ENCODE measurements around the gene PHLDB1.
"Not testable (repeated sequence)": the region's sequence is repeated elsewhere in the genome, so short reads cannot be mapped to it uniquely, and the experiment has no call there.

Gene PHLDB1

DNA sequence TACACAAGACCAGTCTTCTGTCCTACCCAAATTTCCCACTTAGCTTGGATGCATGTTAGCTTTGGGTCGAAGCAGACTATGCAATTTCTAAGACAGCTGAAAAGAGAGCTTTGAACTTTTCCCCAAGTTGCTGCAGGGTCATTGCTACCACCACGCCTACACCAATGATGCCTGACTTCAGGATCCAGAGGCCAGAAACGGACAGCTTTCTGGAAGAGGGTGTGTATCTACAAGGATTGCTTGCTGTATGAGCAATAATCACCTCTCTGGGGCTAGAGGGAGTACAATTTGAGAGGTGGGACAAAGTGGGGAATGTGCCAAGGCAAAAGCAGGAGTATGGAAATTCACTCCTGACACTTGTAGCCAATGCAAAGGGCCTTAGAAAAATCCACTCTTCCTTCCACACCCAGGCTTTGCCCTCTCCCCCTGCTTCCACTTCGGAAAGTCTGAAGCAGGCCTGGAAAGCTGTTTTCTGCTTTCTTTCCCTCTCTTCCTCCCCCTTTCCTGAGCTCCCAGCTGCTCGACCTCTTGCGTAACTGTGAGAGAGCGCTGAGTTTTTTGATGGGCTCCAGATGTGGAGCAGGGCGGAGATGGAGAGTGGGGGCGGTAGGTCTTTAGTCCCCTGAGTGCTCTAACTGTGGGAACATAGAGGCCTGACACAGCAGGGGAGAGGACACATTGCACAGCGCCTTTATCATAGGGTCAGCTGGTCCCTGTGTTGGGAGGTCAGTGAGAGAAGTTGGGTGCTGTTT, 2.1 kb upstream of the PHLDB1 start:
- DNase-seq = peak in 13 of 51 donors; percentile 22 to 56 (median 37)

DNA sequence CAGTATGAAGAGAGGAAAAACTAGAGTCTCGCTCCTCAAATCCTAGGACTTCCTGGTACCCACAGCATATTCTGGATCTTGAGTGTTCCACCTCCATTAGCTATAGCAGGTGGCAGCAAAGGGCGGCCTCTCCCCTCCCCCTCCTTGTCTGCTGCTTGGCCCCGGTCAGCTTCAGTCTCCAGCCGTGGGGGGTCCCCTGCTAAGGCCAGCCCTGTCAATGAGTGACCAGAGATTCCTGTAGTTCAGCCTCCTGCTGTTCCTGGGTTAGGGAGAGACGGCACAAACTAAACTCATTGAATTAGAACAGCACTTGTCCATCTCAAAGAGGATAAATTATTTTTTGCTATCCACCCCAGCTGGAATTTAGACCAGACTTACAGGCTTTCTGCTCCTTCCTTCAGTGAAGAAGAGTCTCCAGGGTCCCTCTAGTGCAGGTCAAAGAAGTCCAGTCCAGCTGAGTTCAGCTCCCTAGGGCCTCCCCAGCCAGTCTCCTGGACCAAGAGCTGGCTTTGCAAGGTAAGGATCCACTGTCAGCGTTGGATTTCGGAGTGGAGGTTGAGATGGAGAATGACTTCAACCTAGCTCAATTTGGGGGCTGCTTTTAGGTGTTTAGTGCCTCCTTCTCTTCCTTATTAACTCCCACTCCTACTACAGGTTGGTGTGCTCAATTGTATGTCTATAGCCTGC, 1.1 kb upstream of the PHLDB1 start:
- peak in 5 of 51 donors; percentile 20 to 79 (median 29) for DNase-seq

DNA sequence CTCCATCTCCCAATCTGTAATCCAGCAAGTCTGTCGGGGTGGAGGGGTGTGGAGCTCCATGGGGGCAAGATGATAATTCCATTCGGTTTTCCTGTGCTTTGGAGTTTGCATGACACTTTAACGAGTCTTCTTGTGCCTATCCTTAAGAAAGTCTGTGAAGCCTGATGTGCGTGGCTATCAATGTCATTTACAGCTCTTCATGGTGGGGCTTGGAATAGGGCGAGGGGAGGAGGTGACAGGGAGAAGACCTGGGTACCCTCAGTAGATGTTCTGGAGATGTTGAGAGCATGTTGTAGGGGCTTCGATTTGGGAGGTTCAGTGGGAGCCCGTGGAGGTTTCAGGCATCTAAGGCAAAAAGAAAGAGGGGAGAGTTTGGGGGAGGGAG, 579 bp upstream of the PHLDB1 start:
- peak in 2 of 51 donors; percentile 74 to 84 for DNase-seq

- peak in 39 of 51 donors; percentile 33 to 87 (median 67) for DNase-seq
Measured at GRCh38 chr11:118608360-118609227, 1.2 kb downstream of the PHLDB1 start.

GRCh38 chr11:118609380-118610224, 2.2 kb downstream of the PHLDB1 start:
- peak in 41 of 51 donors; percentile 34 to 90 (median 73) for DNase-seq

DNA sequence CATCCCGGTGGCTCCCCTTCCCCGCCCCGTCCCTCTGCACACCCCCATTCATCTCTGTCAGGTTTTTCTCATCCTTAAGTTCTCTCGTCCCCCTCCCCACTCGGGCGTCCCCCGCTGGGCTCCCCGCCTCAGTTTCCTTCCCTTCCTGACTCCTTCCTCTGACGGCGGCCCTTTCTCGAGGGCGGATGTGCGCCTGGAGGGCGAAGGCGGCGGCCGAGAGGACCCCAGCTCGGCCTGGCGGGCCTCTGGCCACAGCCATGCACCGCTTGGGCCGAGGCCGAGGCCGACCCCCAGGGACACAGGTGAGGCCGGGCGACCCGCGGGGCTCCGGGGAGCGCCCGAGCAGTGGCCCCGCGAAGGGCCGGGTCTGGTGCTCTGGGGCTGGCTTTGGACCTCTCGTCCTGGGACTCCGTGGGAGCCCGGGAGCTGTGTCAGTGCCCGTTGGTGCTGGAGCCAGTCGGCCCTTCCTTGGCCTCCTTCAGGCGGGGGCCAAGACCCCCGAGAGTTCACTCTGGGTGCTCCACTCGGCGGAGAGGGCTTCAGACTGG, 2.9 kb downstream of the PHLDB1 start:
- no peak for DNase-seq

- DNase-seq = peak in 35 of 51 donors; percentile 21 to 85 (median 53)
Measured at GRCh38 chr11:118610773-118611432, 3.5 kb downstream of the PHLDB1 start.

DNA sequence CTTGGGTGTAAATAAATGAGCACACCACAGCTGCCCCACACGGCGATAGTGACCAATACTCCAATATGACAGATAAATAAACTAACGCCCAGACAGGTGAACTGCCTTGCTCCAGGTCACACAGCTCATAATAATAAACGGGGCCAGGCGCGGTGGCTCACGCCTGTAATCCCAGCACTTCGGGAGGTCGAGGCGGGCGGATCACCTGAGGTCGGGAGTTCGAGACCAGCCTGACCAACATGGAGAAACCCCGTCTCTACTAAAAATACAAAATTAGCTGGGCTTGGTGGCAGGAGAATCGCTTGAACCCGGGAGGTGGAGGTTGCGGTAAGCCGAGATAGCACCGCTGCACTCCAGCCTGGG, 4.0 kb downstream of the PHLDB1 start:
- not testable (repeated sequence) for DNase-seq

GRCh38 chr11:118612378-118612777, 5.0 kb downstream of the PHLDB1 start:
- DNase-seq = no peak

GRCh38 chr11:118614511-118614910, 7.1 kb downstream of the PHLDB1 start:
- DNase-seq = no peak

DNA sequence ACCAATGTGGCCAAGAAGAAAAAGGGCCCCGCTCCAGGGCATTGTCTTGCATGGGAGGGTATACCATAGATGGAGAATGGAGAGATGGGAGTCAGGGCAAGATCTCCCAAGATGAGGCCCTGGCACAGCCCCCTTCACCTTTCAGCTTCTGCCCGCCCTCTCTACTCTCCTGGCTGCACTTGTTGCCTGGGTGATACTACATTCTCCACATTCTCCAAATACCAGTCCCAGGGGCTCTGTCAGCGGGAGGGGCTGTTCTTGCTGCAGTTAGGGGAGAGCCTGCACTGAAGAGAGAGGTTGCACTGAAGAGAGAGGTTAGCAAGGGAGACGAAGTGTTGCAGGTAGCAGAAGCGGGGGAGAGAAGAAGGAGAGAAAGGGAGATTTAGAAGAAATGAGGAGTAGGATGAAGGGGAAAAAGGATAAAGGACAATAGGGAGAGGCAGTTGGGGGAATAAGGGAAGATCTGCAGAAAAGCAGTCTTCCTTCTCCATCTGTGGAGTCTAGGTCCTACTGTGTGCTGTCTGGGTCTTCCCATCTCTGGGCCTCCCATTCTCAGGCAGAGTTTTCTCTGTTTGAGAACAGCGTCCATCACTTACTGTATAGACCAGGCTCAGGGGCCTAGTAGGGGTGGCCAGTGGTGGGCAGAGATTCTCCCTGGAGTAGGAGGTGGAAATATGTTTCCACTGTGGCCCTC, 8.0 kb downstream of the PHLDB1 start:
- DNase-seq = no peak

DNA sequence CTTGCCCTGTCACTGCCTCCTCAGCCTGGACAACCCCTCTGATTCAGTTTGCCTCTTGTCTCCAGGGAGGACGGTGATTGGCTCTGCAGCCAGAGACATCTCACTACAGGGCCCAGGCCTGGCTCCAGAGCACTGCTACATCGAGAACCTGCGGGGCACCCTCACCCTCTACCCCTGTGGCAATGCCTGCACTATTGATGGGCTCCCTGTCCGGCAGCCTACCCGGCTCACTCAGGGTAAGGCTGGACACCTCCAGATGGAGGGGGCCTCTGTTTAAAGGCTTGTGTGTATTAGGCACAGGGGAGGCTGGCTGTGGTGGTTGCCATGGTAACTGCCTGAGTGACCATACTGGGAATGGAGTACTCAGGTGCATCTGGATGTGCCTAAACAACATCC, 8.6 kb downstream of the PHLDB1 start:
- peak in 2 of 51 donors; percentile 15 to 19 for DNase-seq

GRCh38 chr11:118618115-118618990, 10.9 kb downstream of the PHLDB1 start:
- DNase-seq = peak in 41 of 51 donors; percentile 31 to 93 (median 71)

DNA sequence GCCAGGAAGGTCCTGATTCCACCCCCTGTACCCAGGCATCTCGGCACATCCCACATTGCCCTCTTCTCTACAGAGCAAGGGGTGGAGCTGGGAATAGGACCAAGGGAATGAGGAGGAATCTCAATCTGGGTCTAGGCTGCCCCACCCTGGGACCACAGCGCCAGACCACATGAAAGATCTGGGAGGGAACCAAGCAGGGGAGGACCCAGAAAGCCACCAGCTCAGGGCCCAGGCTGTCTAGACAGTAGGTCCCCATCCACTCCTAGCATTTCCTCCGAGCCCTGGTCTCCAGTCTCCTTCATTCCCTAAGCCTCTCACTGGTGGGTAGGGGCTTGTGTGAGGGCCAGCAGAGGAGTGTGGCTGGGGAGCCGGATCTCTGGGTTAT, 11.6 kb downstream of the PHLDB1 start:
- peak in 3 of 51 donors; percentile 21 to 40 (median 22) for DNase-seq

- DNase-seq = peak in 16 of 51 donors; percentile 20 to 75 (median 44)
Measured at GRCh38 chr11:118619444-118620197, 12.2 kb downstream of the PHLDB1 start.

DNA sequence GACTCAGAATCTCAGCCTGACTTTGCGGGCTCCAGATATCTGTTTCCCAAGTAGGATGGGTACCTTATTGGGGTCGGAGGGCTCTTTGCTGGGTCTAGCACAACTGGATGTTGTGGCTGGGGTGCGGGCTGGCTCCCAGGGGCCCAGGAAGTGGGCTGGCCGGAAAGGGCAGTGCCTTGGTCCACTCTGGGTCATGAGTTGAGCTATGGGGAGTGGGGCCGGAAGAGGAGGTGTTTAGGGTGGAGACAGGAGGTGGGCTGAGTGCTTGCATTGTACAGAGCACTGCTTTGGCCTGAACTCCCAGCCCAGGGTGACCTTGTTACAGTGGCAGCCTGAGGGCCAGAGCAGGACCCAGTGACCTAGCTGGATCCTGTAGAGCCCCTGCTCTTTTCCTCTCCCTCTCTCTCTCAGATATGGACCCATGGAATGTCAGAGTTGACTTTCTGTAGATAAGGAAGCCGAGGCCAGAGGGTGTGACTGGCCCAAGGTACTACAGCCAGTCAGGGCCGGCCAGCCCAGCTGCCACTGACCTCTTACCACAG, 13.2 kb downstream of the PHLDB1 start:
- no peak for DNase-seq

- DNase-seq = peak in 49 of 51 donors; percentile 42 to 94 (median 84)
Measured at GRCh38 chr11:118621071-118621783, 13.8 kb downstream of the PHLDB1 start.

Data from hypothalamus (tissue), 51 donors.